Brain microvascular endothelial cell (primary cell): ENCODE data around the gene CPTP.

Experiments used
- DNase-seq: peaks from one replicate; pipeline ENCODE4 v3.0.0-alpha.2; 2020
- H3K27ac ChIP-seq: fragments of 250-450 bp; sonication (Bioruptor Pico); 2 replicates; pipeline ENCODE4 v1.5.1; 2020; ENCODE audit warnings: mild to moderate bottlenecking, moderate library complexity
- H3K27me3 ChIP-seq: fragments of 250-450 bp; sonication (Bioruptor Pico); replicated peaks from 2 replicates; pipeline ENCODE4 v1.5.1; 2020; ENCODE audit warnings: mild to moderate bottlenecking
- H3K36me3 ChIP-seq: fragments of 250-450 bp; sonication (Bioruptor Pico); replicated peaks from 2 replicates; pipeline ENCODE4 v1.5.1; 2020; ENCODE audit warnings: mild to moderate bottlenecking
- H3K4me3 ChIP-seq: 2 replicates; pipeline ENCODE4 v1.5.1; 2011; ENCODE audit warnings: low read depth, mild to moderate bottlenecking, control low read depth, low read length, moderate library complexity
- in situ Hi-C: cut with HindIII; loops from 2 replicates; pipeline ENCODE4 v1.10.0; 2017; ENCODE audit warnings: low sequenced_read_pairs, low pct_ligation_motif_present
- TF ChIP-seq, protein P1 (sequence below): IDR thresholded peaks from 2 replicates; pipeline ENCODE4 v1.5.1; 2011; ENCODE audit warnings: low read depth, mild to moderate bottlenecking, moderate library complexity, low read length, control low read depth, inconsistent platforms; ENCODE audit errors: missing control alignments

CPTP gene

DNA sequence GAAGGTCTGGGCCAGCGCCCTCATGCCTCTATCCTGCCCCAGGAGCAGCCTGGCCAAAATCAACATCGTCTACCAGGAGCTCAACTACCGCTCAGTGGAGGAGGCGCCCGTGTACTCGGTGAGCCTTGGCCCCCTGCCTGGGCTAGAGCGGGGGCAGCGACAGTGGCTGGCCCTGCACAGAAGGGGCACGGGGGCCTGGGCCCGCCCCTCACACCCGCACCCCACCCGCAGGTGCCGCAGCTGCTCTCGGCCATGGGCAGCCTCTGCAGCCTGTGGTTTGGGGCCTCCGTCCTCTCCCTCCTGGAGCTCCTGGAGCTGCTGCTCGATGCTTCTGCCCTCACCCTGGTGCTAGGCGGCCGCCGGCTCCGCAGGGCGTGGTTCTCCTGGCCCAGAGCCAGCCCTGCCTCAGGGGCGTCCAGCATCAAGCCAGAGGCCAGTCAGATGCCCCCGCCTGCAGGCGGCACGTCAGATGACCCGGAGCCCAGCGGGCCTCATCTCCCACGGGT lies 33.5 kb upstream of the CPTP start:
- no peak for DNase-seq
- Histone ChIP-seq H3K27me3 (no peaks in the 10 kb centered on the region), H3K4me3 (no peak overlapping the region), H3K36me3 (peaks cover 3% of the 10 kb centered on the region), H3K27ac (no peak overlapping the region)
- in situ Hi-C loops = no loop called here
- TF ChIP-seq, protein P1, sequence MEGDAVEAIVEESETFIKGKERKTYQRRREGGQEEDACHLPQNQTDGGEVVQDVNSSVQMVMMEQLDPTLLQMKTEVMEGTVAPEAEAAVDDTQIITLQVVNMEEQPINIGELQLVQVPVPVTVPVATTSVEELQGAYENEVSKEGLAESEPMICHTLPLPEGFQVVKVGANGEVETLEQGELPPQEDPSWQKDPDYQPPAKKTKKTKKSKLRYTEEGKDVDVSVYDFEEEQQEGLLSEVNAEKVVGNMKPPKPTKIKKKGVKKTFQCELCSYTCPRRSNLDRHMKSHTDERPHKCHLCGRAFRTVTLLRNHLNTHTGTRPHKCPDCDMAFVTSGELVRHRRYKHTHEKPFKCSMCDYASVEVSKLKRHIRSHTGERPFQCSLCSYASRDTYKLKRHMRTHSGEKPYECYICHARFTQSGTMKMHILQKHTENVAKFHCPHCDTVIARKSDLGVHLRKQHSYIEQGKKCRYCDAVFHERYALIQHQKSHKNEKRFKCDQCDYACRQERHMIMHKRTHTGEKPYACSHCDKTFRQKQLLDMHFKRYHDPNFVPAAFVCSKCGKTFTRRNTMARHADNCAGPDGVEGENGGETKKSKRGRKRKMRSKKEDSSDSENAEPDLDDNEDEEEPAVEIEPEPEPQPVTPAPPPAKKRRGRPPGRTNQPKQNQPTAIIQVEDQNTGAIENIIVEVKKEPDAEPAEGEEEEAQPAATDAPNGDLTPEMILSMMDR = no peak

GRCh38 chr1:1291548-1292441 lies 32.8 kb upstream of the CPTP start:
- peak; percentile 51 for DNase-seq
- H3K27ac ChIP-seq = no peak overlapping the region
- in situ Hi-C loops = no loop called here
- no peaks in the 10 kb centered on the region for H3K27me3 ChIP-seq
- no peak overlapping the region for H3K4me3 ChIP-seq
- peaks cover 4% of the 10 kb centered on the region for H3K36me3 ChIP-seq
- TF ChIP-seq, protein P1 = peak; percentile 76

- H3K27me3 ChIP-seq = no peaks in the 10 kb centered on the region
- in situ Hi-C loops = no loop called here
- H3K36me3 ChIP-seq = peaks cover 5% of the 10 kb centered on the region
- no peak overlapping the region for H3K4me3 ChIP-seq
- no peak for DNase-seq
- TF ChIP-seq, protein P1 = no peak
- no peak overlapping the region for H3K27ac ChIP-seq
These were observed 32.2 kb upstream of the CPTP start for GRCh38 chr1:1292442-1292779.

- no peaks in the 10 kb centered on the region for H3K27me3 ChIP-seq
- no peak overlapping the region for H3K4me3 ChIP-seq
- DNase-seq = no peak
- H3K36me3 ChIP-seq = peaks cover 5% of the 10 kb centered on the region
- in situ Hi-C loops = no loop called here
- H3K27ac ChIP-seq = no peak overlapping the region
- TF ChIP-seq, protein P1 = no peak
These were observed 31.8 kb upstream of the CPTP start for GRCh38 chr1:1292851-1293250.

DNA sequence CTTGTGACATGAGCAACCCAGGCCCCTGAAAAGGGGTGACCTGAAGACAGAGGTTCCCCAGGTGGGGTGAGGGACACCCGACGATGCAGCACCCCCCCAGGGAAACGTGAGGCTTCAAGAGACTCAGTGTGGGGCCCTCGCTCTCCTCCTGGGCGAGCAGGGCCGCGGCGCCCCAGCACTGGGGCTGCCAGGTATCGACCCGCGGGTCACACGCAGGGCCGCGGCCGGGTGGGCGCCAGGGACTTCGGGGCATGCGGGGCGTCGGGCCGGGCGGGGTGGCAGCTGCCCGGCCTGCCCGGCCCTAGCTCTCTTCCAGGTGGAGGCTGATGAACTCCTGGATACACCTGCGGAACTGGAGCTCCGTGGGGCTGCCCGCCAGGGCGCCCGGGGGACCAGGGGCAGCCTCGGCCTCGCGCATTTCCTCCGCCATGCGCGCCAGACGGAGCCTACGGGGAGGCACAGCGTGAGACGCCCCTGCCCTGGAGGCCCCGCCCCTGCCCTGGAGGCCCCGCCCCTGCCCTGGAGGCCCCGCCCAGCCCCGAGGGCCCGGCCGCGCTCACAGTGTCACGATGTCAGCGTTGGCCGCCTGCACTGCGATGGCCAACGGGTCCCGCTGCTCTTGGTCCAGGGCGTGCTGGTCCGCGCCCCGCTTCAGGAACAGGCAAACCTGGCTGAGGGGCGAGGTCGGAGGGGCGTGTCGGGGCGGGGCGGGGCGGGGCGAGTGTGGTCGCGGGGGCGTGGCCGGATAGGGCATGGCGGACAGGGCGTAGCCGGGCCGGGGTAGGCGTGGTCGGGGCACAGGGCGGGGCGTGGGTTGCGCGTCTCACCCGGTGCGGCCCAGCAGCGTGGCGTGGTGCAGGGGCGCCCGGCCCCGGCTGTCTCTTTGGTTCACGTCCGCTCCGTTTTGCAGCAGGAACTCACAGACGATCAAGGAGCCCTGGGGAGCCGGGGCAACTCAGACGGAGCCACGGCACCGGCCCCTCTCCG lies 31.0 kb upstream of the CPTP start:
- TF ChIP-seq, protein P1 = no peak
- in situ Hi-C loops = no loop called here
- no peak overlapping the region for H3K27ac ChIP-seq
- no peaks in the 10 kb centered on the region for H3K27me3 ChIP-seq
- no peak for DNase-seq
- H3K4me3 ChIP-seq = no peak overlapping the region
- peaks cover 5% of the 10 kb centered on the region for H3K36me3 ChIP-seq
